MM.1S (cell line): ENCODE data around the gene VEGFA.

Source experiments
- DNase-seq: peaks from one replicate; pipeline ENCODE4 v3.0.0-alpha.2; 2015
- H2AFZ ChIP-seq: fragments of 300-600 bp; sonication (generic); 2 replicates; pipeline ENCODE4 v1.6.0; 2016; ENCODE audit warnings: antibody characterized with exemption, low read length
- H3F3A ChIP-seq: fragments of 300-600 bp; sonication (generic); 2 replicates; pipeline ENCODE4 v1.6.1; 2016; ENCODE audit warnings: mild to moderate bottlenecking, antibody characterized with exemption, low read length, moderate library complexity, mixed read lengths; ENCODE audit not compliant: insufficient read depth
- H3K27ac ChIP-seq: fragments of 300-600 bp; sonication (generic); 2 replicates; pipeline ENCODE4 v1.5.1; 2016; ENCODE audit warnings: mild to moderate bottlenecking, low read length
- H3K27me3 ChIP-seq: fragments of 300-600 bp; sonication (generic); replicated peaks from 2 replicates; pipeline ENCODE4 v1.6.0; 2016; ENCODE audit warnings: low read length; ENCODE audit not compliant: insufficient read depth
- H3K36me3 ChIP-seq: fragments of 300-600 bp; sonication (generic); replicated peaks from 2 replicates; pipeline ENCODE4 v1.6.1; 2016; ENCODE audit warnings: mild to moderate bottlenecking, low read length, mixed read lengths; ENCODE audit not compliant: insufficient read depth
- H3K4me1 ChIP-seq: fragments of 300-600 bp; sonication (generic); 2 replicates; pipeline ENCODE4 v1.6.1; 2016; ENCODE audit warnings: low read length, mixed read lengths
- H3K4me2 ChIP-seq: fragments of 300-600 bp; sonication (generic); 2 replicates; pipeline ENCODE4 v1.6.0; 2016; ENCODE audit warnings: low read depth, low read length
- H3K4me3 ChIP-seq: fragments of 300-600 bp; sonication (generic); 2 replicates; pipeline ENCODE4 v1.5.1; 2016; ENCODE audit warnings: low read length, mixed read lengths
- H3K79me2 ChIP-seq: fragments of 300-600 bp; sonication (generic); 2 replicates; pipeline ENCODE4 v1.6.1; 2016; ENCODE audit warnings: mixed run types, low read length, mixed read lengths
- H3K9ac ChIP-seq: fragments of 300-600 bp; sonication (generic); 2 replicates; pipeline ENCODE4 v1.6.1; 2016; ENCODE audit warnings: low read length, mixed read lengths
- H3K9me2 ChIP-seq: fragments of 300-600 bp; sonication (generic); replicated peaks from 2 replicates; pipeline ENCODE4 v1.6.1; 2016; ENCODE audit warnings: mild to moderate bottlenecking, low read length, mixed read lengths; ENCODE audit not compliant: insufficient read depth
- H3K9me3 ChIP-seq: fragments of 300-600 bp; sonication (generic); replicated peaks from 2 replicates; pipeline ENCODE4 v1.6.1; 2016; ENCODE audit warnings: mild to moderate bottlenecking, low read length, mixed read lengths; ENCODE audit not compliant: insufficient read depth
- H4K20me1 ChIP-seq: fragments of 300-600 bp; sonication (generic); 2 replicates; pipeline ENCODE4 v1.6.1; 2016; ENCODE audit warnings: mild to moderate bottlenecking, low read length, moderate library complexity, mixed read lengths; ENCODE audit not compliant: insufficient read depth
- EZH2 ChIP-seq: fragments of 300-600 bp; sonication (generic); optimal IDR thresholded peaks from 2 replicates; pipeline ENCODE3; 2017; ENCODE audit warnings: low read depth, mild to moderate bottlenecking, antibody characterized with exemption, low read length, mixed read lengths
- EZH2phosphoT487 ChIP-seq: fragments of 300-600 bp; sonication (generic); IDR thresholded peaks from 2 replicates; pipeline ENCODE4 v1.6.1; 2018; ENCODE audit warnings: antibody characterized with exemption, low read length
- TF ChIP-seq, protein P1 (sequence below): fragments of 300-600 bp; sonication (generic); IDR thresholded peaks from 2 replicates; pipeline ENCODE4 v1.5.1; 2016; ENCODE audit warnings: antibody characterized with exemption, low read length, mixed read lengths

VEGFA gene

DNA sequence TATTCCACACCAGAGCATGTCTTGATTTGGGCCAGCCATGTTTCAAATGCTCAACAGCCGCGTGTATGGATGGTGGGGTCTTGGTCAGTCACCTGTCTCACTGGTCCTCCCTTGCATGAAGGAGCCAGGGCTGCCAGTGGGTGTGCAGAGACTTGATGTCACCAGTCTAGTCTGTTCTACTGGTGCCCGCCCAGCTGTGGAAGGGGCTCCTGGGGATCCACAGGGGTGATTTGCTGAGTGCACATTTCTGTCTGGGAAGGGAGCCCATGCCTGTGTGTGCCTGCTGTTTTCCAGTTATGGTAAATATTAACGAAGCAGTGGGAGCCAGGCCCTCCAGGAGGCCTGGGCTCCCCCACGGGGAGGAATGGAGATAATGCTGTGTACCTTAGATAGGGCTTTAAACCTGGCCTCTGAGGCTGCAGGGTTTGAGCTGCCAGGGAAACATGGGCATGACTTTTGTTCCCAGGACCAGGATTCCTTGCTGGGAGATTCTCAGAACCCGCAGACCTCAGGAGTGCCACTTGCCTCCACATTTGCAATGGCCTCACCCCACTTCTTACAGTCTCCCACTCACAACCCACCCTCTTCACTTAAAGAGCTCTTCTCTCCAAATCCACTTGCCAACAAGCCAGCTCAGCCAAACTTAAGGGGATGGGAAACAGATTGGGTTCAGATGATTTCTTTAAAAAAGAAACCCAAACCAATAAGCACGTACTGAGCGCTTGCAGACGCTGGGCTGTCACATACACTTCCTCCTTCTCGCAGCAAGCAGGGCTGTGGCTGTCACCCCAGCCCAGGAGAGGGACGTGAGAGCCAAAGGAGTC, 54.1 kb downstream of the VEGFA start:
- H3K4me1 ChIP-seq, result no peaks in the 10 kb centered on the region

GRCh38 chr6:43824703-43825064, 54.7 kb downstream of the VEGFA start:
- H3K9me3 ChIP-seq, result no peaks in the 10 kb centered on the region
- H3K4me1 ChIP-seq, result no peaks in the 10 kb centered on the region
- no peaks in the 10 kb centered on the region for H3K36me3 ChIP-seq
- H3F3A ChIP-seq, result no peaks in the 10 kb centered on the region
- H3K79me2 ChIP-seq, result no peaks in the 10 kb centered on the region
- no peaks in the 10 kb centered on the region for H3K27me3 ChIP-seq
- H3K4me2 ChIP-seq, result no peak overlapping the region
- no peaks in the 10 kb centered on the region for H4K20me1 ChIP-seq
- no peaks in the 10 kb centered on the region for H3K9me2 ChIP-seq
- TF ChIP-seq EZH2 (no peak), EZH2phosphoT487 (no peak)
- TF ChIP-seq, protein P1, sequence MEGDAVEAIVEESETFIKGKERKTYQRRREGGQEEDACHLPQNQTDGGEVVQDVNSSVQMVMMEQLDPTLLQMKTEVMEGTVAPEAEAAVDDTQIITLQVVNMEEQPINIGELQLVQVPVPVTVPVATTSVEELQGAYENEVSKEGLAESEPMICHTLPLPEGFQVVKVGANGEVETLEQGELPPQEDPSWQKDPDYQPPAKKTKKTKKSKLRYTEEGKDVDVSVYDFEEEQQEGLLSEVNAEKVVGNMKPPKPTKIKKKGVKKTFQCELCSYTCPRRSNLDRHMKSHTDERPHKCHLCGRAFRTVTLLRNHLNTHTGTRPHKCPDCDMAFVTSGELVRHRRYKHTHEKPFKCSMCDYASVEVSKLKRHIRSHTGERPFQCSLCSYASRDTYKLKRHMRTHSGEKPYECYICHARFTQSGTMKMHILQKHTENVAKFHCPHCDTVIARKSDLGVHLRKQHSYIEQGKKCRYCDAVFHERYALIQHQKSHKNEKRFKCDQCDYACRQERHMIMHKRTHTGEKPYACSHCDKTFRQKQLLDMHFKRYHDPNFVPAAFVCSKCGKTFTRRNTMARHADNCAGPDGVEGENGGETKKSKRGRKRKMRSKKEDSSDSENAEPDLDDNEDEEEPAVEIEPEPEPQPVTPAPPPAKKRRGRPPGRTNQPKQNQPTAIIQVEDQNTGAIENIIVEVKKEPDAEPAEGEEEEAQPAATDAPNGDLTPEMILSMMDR, result no peak
- no peak overlapping the region for H2AFZ ChIP-seq
- H3K9ac ChIP-seq, result no peak overlapping the region
- DNase-seq, result no peak
- no peak overlapping the region for H3K4me3 ChIP-seq
- H3K27ac ChIP-seq, result no peak overlapping the region

More for the DNA sequence above, 54.1 kb downstream of the VEGFA start:
- no peak overlapping the region for H3K9ac ChIP-seq
- no peak overlapping the region for H2AFZ ChIP-seq
- no peaks in the 10 kb centered on the region for H3K36me3 ChIP-seq
- H4K20me1 ChIP-seq, result no peaks in the 10 kb centered on the region
- no peak for DNase-seq
- H3K9me3 ChIP-seq, result no peaks in the 10 kb centered on the region
- H3F3A ChIP-seq, result no peaks in the 10 kb centered on the region
- no peak overlapping the region for H3K27ac ChIP-seq
- H3K4me2 ChIP-seq, result no peak overlapping the region
- TF ChIP-seq, protein P1, result no peak
- no peak for TF ChIP-seq EZH2
- TF ChIP-seq EZH2phosphoT487, result no peak
- no peaks in the 10 kb centered on the region for H3K79me2 ChIP-seq
- no peak overlapping the region for H3K4me3 ChIP-seq
- no peaks in the 10 kb centered on the region for H3K9me2 ChIP-seq
- H3K27me3 ChIP-seq, result no peaks in the 10 kb centered on the region

GRCh38 chr6:43825187-43826115, 55.4 kb downstream of the VEGFA start:
- Histone ChIP-seq H2AFZ (no peak overlapping the region), H3K79me2 (no peaks in the 10 kb centered on the region), H3K9me2 (no peaks in the 10 kb centered on the region), H3K27me3 (no peaks in the 10 kb centered on the region), H3K27ac (no peak overlapping the region), H3K9me3 (no peaks in the 10 kb centered on the region), H3K4me3 (no peak overlapping the region), H3K9ac (no peak overlapping the region), H4K20me1 (no peaks in the 10 kb centered on the region), H3K4me2 (no peak overlapping the region), H3K4me1 (no peaks in the 10 kb centered on the region), H3K36me3 (no peaks in the 10 kb centered on the region), H3F3A (no peaks in the 10 kb centered on the region)
- DNase-seq, result no peak
- no peak for TF ChIP-seq EZH2
- TF ChIP-seq EZH2phosphoT487, result no peak
- TF ChIP-seq, protein P1, result no peak
